ENCODE results near the gene SLC34A3.

- TF ChIP-seq ZSCAN18 (CRISPR knock-in tag; IDR thresholded peaks at IDR 0.05), result no peak
- no peak for TF ChIP-seq USF2 (CRISPR knock-in tag; IDR thresholded peaks at IDR 0.05)
- no peak for TF ChIP-seq NFYB (CRISPR knock-in tag; conservative IDR thresholded peaks at IDR 0.05; ENCODE audit: low read depth)
Measured at GRCh38 chr9:137199411-137200121, 31.1 kb upstream of the SLC34A3 start.

Measured in WTC11 (cell line).